GM12878 (cell line): ENCODE data around the gene MALRD1. TPM values are rescaled to one million over a fixed set of nuclear protein-coding genes. Genes with fewer than 3 reads are reported as not detected.

ENCODE experiments used
- ATAC-seq: fragments of 200-7000 bp; cut with Tn5 transposase; 3 replicates; pipeline ENCODE4 v1.9.1; 2020; ENCODE audit warnings: mild to moderate bottlenecking, moderate library complexity
- BruUV-seq: library from RNA; stranded (reverse); fragments of 400-500 nt; replicated peaks from 2 replicates; lab custom pipeline; 2021; lab: Mats Ljungman, UMichigan
- CTCF ChIA-PET: fragments of 300-600 bp; sonication (Branson Sonifier 250); formaldehyde crosslinking; extraction: SDS; loops from one replicate; lab custom pipeline; 2021; ENCODE audit warnings: inconsistent platforms; lab: Yijun Ruan, JAX
- POLR2A ChIA-PET: fragments of 350-600 bp; formaldehyde crosslinking; extraction: SDS; loops from one replicate; lab custom pipeline; 2021; ENCODE audit warnings: inconsistent platforms; lab: Charles Lee
- RAD21 ChIA-PET: fragments of 300-600 bp; sonication (Branson Sonifier 250); formaldehyde crosslinking; loops from one replicate; lab custom pipeline; 2023; ENCODE audit warnings: antibody characterized with exemption; ENCODE audit not compliant: unreplicated experiment; lab: Charles Lee
- SMC1A ChIA-PET: fragments of 300-600 bp; sonication (Branson Sonifier 250); formaldehyde crosslinking; loops from one replicate; lab custom pipeline; 2023; ENCODE audit not compliant: unreplicated experiment, uncharacterized antibody; lab: Charles Lee
- DNase-seq: peaks from one replicate; pipeline ENCODE4 v3.0.0-alpha.2; 2011; ENCODE audit warnings: low read depth, low spot score
- FAIRE-seq: peaks from 3 replicates; lab custom pipeline; 2011; peaks lifted over from hg19 to GRCh38; lab: Jason Lieb, UNC
- H2AFZ ChIP-seq: 2 replicates; pipeline ENCODE4 v1.6.0; 2011; ENCODE audit warnings: low read depth, low read length, control low read depth; ENCODE audit not compliant: control insufficient read depth
- H3K27ac ChIP-seq: 2 replicates; pipeline ENCODE4 v1.5.1; 2011; ENCODE audit warnings: control low read depth; ENCODE audit not compliant: control insufficient read depth, insufficient read depth
- H3K27me3 ChIP-seq, 2 experiments: replicated peaks in 1 of 2; 2 replicates each; pipeline versions ENCODE4 v1.6.0 to v1.6.1; 2011; ENCODE audit warnings: low read length in 1 of 2; ENCODE audit not compliant: control insufficient read depth in 2 of 2, insufficient read depth in 2 of 2
- H3K36me3 ChIP-seq, 2 experiments: 2 replicates each; pipeline ENCODE4 v1.5.1; 2011; ENCODE audit warnings: low read length in 1 of 2; ENCODE audit not compliant: control insufficient read depth in 2 of 2, insufficient read depth in 2 of 2
- H3K4me1 ChIP-seq: 2 replicates; pipeline ENCODE4 v1.6.1; 2011; ENCODE audit warnings: mild to moderate bottlenecking, low read length, moderate library complexity, mixed read lengths; ENCODE audit not compliant: control insufficient read depth, insufficient read depth
- H3K4me2 ChIP-seq: 2 replicates; pipeline ENCODE4 v1.6.0; 2011; ENCODE audit warnings: control low read depth; ENCODE audit not compliant: control insufficient read depth, insufficient read depth
- H3K4me3 ChIP-seq: fragments of 200-600 bp; sonication (generic); 2 replicates; pipeline ENCODE4 v1.5.1; 2016
- H3K79me2 ChIP-seq: 2 replicates; pipeline ENCODE4 v1.6.0; 2011; ENCODE audit warnings: low read length; ENCODE audit not compliant: control insufficient read depth, insufficient read depth
- H3K9ac ChIP-seq: 2 replicates; pipeline ENCODE4 v1.8.0; 2011; ENCODE audit warnings: low read length, control low read depth, mixed read lengths; ENCODE audit not compliant: control insufficient read depth, insufficient read depth
- H3K9me3 ChIP-seq: replicated peaks from 3 replicates; pipeline ENCODE4 v1.5.1; 2011; ENCODE audit warnings: mild to moderate bottlenecking, low read length; ENCODE audit not compliant: control insufficient read depth, insufficient read depth
- H4K20me1 ChIP-seq: 2 replicates; pipeline ENCODE4 v1.6.0; 2011; ENCODE audit not compliant: control insufficient read depth, insufficient read depth
- ATF7 ChIP-seq: fragments of 450-650 bp; IDR thresholded peaks from 2 replicates; pipeline ENCODE4 v1.6.1; 2016; ENCODE audit warnings: low read depth, mild to moderate bottlenecking
- BRCA1 ChIP-seq: IDR thresholded peaks from 2 replicates; pipeline ENCODE4 v1.6.1; 2011; ENCODE audit warnings: low read depth, low read length, improper control_type of control experiment
- ESRRA ChIP-seq: IDR thresholded peaks from 2 replicates; pipeline ENCODE4 v1.6.1; 2012; ENCODE audit warnings: mild to moderate bottlenecking, low read length, improper control_type of control experiment
- HDAC2 ChIP-seq: fragments of 200-600 bp; sonication (generic); IDR thresholded peaks from 2 replicates; pipeline ENCODE4 v1.6.1; 2017
- MYC ChIP-seq: IDR thresholded peaks from 2 replicates; pipeline ENCODE4 v1.6.1; 2011; ENCODE audit warnings: mild to moderate bottlenecking, low read length, moderate library complexity, inconsistent platforms; ENCODE audit not compliant: insufficient read depth, insufficient replicate concordance, insufficient read length, severe bottlenecking
- NR2F1 ChIP-seq: fragments of 450-650 bp; conservative IDR thresholded peaks from 2 replicates; pipeline ENCODE4 v1.6.1; 2017; ENCODE audit warnings: mild to moderate bottlenecking
- NRF1 ChIP-seq: conservative IDR thresholded peaks from 2 replicates; pipeline ENCODE4 v1.6.1; 2011; ENCODE audit warnings: mild to moderate bottlenecking, low read depth, low read length, improper control_type of control experiment
- SRF ChIP-seq, 2 experiments: IDR thresholded peaks; 2 replicates each; pipeline ENCODE4 v1.6.1; 2011; ENCODE audit warnings: low read depth in 2 of 2, low read length in 2 of 2, mild to moderate bottlenecking in 1 of 2, moderate library complexity in 1 of 2
- TCF12 ChIP-seq: IDR thresholded peaks from 2 replicates; pipeline ENCODE4 v1.6.1; 2011; ENCODE audit warnings: low read depth, mild to moderate bottlenecking, low read length
- YY1 ChIP-seq: IDR thresholded peaks from 2 replicates; pipeline ENCODE4 v1.6.1; 2011; ENCODE audit warnings: low read depth, mild to moderate bottlenecking, low read length
- WGBS: methylation state at CpG from one replicate; pipeline ENCODE4 v1.1.6; 2016; ENCODE audit warnings: low lambda C conversion rate; ENCODE audit not compliant: insufficient replicate concordance, insufficient coverage; ENCODE audit errors: missing lambda C conversion rate; 5-methylcytosine and 5-hydroxymethylcytosine counted together
- in situ Hi-C: fragments of 300-500 bp; cut with MboI; formaldehyde crosslinking; loops from 9 replicates; pipeline ENCODE4 v1.14.3; 2018; ENCODE audit warnings: mixed read lengths
- intact Hi-C: fragments of 100-400 bp; cut with micrococcal nuclease; formaldehyde crosslinking; loops from one replicate; pipeline ENCODE4 v1.14.2; 2022; ENCODE audit not compliant: unreplicated experiment
- polyA plus RNA-seq, 11 experiments: library from polyadenylated mRNA; depleted of rRNA in 4 of 11; unstranded in 6 of 11; stranded (reverse) in 5 of 11; fragments of >200 nt; fragmentation: Nextera tagmentation in 4 of 11; fragmentation: Illumina TruSeq in 1 of 11; extraction: Ambion mirVana in 4 of 11; extraction: Trizol in 1 of 11; gene quantifications; 1 replicate in 1 of 11; 2 replicates in 10 of 11; pipeline versions ENCODE4 v1.2.1 to v1.2.3, GENCODE V29; 2011 to 2016; ENCODE audit warnings: inconsistent platforms in 2 of 11, missing spikeins in 2 of 11, low read depth in 1 of 11
- total RNA-seq, 4 experiments: library from RNA; depleted of rRNA in 3 of 4; stranded (reverse); fragments of >200 nt in 3 of 4; fragmentation: Illumina TruSeq in 1 of 4; extraction: Trizol in 1 of 4; gene quantifications; 2 replicates each; pipeline versions ENCODE4 v1.2.1 to v1.2.3, GENCODE V29; 2013 to 2021
- TF ChIP-seq, protein P1 (sequence below): fragments of 450-650 bp; IDR thresholded peaks from 2 replicates; pipeline ENCODE4 v1.6.1; 2016; ENCODE audit warnings: mild to moderate bottlenecking, moderate library complexity, borderline replicate concordance
- TF ChIP-seq, protein P2 (sequence below): fragments of 450-650 bp; IDR thresholded peaks from 2 replicates; pipeline ENCODE4 v1.6.1; 2018; ENCODE audit warnings: mild to moderate bottlenecking, low read depth, moderate library complexity; ENCODE audit not compliant: partially characterized antibody
- TF ChIP-seq, protein P3 (sequence below): IDR thresholded peaks from 2 replicates; pipeline ENCODE4 v1.6.1; 2012; ENCODE audit warnings: mild to moderate bottlenecking, low read depth, low read length

The MALRD1 gene
- total and polyA plus RNA-seq, 10 of the 15 experiments (the other 5 are each of a cell fraction or from before 2014, with no cell fraction given), result 0.12 to 6.6 (median 0.26) TPM; not detected in 2

DNA sequence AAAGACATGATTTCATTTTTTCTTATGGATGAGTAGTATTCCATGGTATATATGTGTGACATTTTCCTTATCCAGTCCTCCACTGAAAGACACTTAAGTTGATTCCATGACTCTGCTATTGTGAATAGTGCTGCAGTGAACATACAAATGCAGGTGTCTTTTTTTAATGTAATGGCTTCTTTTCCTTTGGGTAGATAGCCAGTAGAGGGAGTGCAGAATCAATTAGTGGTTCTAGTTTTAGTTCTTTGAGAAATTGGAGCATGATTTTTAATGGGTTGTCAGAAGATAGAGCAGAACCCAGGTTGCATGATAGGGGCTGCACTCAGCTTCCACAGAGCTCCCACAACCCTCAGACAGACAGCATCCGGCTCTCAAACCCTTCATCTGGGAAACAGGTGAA is 614.7 kb downstream of the MALRD1 start (continued):
- TF ChIP-seq, protein P1, sequence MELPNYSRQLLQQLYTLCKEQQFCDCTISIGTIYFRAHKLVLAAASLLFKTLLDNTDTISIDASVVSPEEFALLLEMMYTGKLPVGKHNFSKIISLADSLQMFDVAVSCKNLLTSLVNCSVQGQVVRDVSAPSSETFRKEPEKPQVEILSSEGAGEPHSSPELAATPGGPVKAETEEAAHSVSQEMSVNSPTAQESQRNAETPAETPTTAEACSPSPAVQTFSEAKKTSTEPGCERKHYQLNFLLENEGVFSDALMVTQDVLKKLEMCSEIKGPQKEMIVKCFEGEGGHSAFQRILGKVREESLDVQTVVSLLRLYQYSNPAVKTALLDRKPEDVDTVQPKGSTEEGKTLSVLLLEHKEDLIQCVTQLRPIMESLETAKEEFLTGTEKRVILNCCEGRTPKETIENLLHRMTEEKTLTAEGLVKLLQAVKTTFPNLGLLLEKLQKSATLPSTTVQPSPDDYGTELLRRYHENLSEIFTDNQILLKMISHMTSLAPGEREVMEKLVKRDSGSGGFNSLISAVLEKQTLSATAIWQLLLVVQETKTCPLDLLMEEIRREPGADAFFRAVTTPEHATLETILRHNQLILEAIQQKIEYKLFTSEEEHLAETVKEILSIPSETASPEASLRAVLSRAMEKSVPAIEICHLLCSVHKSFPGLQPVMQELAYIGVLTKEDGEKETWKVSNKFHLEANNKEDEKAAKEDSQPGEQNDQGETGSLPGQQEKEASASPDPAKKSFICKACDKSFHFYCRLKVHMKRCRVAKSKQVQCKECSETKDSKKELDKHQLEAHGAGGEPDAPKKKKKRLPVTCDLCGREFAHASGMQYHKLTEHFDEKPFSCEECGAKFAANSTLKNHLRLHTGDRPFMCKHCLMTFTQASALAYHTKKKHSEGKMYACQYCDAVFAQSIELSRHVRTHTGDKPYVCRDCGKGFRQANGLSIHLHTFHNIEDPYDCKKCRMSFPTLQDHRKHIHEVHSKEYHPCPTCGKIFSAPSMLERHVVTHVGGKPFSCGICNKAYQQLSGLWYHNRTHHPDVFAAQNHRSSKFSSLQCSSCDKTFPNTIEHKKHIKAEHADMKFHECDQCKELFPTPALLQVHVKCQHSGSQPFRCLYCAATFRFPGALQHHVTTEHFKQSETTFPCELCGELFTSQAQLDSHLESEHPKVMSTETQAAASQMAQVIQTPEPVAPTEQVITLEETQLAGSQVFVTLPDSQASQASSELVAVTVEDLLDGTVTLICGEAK, result no peak
- TF ChIP-seq YY1, result no peak
- no peak for TF ChIP-seq HDAC2
- no peak for TF ChIP-seq ATF7
- no peak for TF ChIP-seq ESRRA
- TF ChIP-seq TCF12, result no peak
- TF ChIP-seq SRF (IDR thresholded peaks at IDR 0.05; ENCODE audit: low read depth in 2 of 2, low read length in 2 of 2), result no peak

DNA sequence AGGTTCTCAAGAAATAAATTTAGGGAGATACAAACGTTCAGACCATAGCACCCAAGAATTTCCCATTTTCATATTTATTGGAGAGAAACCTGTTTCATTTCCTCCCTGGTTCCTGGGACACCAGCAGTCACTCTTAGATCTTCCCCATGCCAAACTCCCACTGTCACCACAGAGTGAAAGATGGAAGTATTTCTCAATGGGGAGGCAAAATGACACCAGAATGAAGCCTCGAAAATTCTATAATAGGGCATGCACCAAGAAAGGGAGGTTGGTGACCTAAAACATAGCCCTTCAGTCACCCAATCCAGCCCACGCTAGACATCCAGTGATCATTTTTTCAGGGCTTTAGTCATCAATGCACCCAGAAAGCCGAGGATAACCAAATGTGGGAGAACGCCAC is 619.5 kb downstream of the MALRD1 start:
- Histone ChIP-seq H3K4me2 (no peak overlapping the region), H3K9ac (no peak overlapping the region), H3K4me1 (no peaks in the 10 kb centered on the region), H3K4me3 (no peak overlapping the region), H3K79me2 (no peaks in the 10 kb centered on the region), H3K36me3 (no peaks in the 10 kb centered on the region), H3K27me3 (no peaks in the 10 kb centered on the region), H3K27ac (no peak overlapping the region), H3K9me3 (no peaks in the 10 kb centered on the region), H4K20me1 (no peaks in the 10 kb centered on the region), H2AFZ (no peak overlapping the region)
- WGBS, result 4% methylated on average over 5 of the region's 5 CpGs
- no peak for ATAC-seq
- ChIA-PET SMC1A (no interaction called here), RAD21 (no interaction called here), CTCF (no interaction called here), POLR2A (no interaction called here)
- no peak for FAIRE-seq
- no TSS peak for BruUV-seq
- intact Hi-C loops, result no loop called here
- in situ Hi-C loops, result no loop called here
- TF ChIP-seq BRCA1, result no peak
- no peak for TF ChIP-seq SRF (IDR thresholded peaks at IDR 0.05; ENCODE audit: low read depth in 2 of 2, low read length in 2 of 2)
- TF ChIP-seq, protein P2, sequence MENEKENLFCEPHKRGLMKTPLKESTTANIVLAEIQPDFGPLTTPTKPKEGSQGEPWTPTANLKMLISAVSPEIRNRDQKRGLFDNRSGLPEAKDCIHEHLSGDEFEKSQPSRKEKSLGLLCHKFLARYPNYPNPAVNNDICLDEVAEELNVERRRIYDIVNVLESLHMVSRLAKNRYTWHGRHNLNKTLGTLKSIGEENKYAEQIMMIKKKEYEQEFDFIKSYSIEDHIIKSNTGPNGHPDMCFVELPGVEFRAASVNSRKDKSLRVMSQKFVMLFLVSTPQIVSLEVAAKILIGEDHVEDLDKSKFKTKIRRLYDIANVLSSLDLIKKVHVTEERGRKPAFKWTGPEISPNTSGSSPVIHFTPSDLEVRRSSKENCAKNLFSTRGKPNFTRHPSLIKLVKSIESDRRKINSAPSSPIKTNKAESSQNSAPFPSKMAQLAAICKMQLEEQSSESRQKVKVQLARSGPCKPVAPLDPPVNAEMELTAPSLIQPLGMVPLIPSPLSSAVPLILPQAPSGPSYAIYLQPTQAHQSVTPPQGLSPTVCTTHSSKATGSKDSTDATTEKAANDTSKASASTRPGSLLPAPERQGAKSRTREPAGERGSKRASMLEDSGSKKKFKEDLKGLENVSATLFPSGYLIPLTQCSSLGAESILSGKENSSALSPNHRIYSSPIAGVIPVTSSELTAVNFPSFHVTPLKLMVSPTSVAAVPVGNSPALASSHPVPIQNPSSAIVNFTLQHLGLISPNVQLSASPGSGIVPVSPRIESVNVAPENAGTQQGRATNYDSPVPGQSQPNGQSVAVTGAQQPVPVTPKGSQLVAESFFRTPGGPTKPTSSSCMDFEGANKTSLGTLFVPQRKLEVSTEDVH, result no peak
- no peak for TF ChIP-seq NR2F1
- no peak for TF ChIP-seq NRF1
- TF ChIP-seq MYC, result no peak
- TF ChIP-seq, protein P3, sequence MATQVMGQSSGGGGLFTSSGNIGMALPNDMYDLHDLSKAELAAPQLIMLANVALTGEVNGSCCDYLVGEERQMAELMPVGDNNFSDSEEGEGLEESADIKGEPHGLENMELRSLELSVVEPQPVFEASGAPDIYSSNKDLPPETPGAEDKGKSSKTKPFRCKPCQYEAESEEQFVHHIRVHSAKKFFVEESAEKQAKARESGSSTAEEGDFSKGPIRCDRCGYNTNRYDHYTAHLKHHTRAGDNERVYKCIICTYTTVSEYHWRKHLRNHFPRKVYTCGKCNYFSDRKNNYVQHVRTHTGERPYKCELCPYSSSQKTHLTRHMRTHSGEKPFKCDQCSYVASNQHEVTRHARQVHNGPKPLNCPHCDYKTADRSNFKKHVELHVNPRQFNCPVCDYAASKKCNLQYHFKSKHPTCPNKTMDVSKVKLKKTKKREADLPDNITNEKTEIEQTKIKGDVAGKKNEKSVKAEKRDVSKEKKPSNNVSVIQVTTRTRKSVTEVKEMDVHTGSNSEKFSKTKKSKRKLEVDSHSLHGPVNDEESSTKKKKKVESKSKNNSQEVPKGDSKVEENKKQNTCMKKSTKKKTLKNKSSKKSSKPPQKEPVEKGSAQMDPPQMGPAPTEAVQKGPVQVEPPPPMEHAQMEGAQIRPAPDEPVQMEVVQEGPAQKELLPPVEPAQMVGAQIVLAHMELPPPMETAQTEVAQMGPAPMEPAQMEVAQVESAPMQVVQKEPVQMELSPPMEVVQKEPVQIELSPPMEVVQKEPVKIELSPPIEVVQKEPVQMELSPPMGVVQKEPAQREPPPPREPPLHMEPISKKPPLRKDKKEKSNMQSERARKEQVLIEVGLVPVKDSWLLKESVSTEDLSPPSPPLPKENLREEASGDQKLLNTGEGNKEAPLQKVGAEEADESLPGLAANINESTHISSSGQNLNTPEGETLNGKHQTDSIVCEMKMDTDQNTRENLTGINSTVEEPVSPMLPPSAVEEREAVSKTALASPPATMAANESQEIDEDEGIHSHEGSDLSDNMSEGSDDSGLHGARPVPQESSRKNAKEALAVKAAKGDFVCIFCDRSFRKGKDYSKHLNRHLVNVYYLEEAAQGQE, result no peak
- DNase-seq, result no peak
